NCI-H748 treated with DMSO at 0.1 percent for 48 hours (cell line): Measurements from ENCODE around the gene PYCARD.
"Not testable (repeated sequence)": the region's sequence is repeated elsewhere in the genome, so short reads cannot be mapped to it uniquely, and the experiment has no call there.

Source experiments
- DNase-seq: peaks from one replicate; lab custom pipeline; 2025; lab: John Stamatoyannopoulos, UW

PYCARD gene

GRCh38 chr16:31202414-31203375 lies at the start of gene PYCARD:
Gene PYCARD, minus strand, starts transcription at chr16:31202760. Its CDS starts 70 bp downstream, at chr16:31202690.
- no peak for DNase-seq

- no peak for DNase-seq
Measured at GRCh38 chr16:31251435-31251834, 48.9 kb upstream of the PYCARD start.

GRCh38 chr16:31250782-31251384 lies 48.3 kb upstream of the PYCARD start:
- no peak for DNase-seq

- DNase-seq: no peak
Measured at GRCh38 chr16:31248344-31248743, 45.8 kb upstream of the PYCARD start.

GRCh38 chr16:31246296-31246695 lies 43.7 kb upstream of the PYCARD start:
- no peak for DNase-seq

- not testable (repeated sequence) for DNase-seq
Measured at GRCh38 chr16:31245598-31245997, 43.0 kb upstream of the PYCARD start.

- DNase-seq: no peak
Measured at GRCh38 chr16:31243734-31244670, 41.4 kb upstream of the PYCARD start.

- DNase-seq: no peak
Measured at GRCh38 chr16:31242206-31242605, 39.6 kb upstream of the PYCARD start.

GRCh38 chr16:31238041-31238440 lies 35.5 kb upstream of the PYCARD start:
- DNase-seq: no peak

GRCh38 chr16:31229501-31229900 lies 26.9 kb upstream of the PYCARD start:
- no peak for DNase-seq

- DNase-seq: no peak
Measured at GRCh38 chr16:31228206-31228605, 25.6 kb upstream of the PYCARD start.

- DNase-seq: no peak
Measured at GRCh38 chr16:31225193-31225592, 22.6 kb upstream of the PYCARD start.

GRCh38 chr16:31224092-31224955 lies 21.8 kb upstream of the PYCARD start:
- DNase-seq: no peak

- DNase-seq: no peak
Measured at GRCh38 chr16:31223044-31223443, 20.5 kb upstream of the PYCARD start.

- no peak for DNase-seq
Measured at GRCh38 chr16:31221357-31222160, 19.0 kb upstream of the PYCARD start.

GRCh38 chr16:31219154-31219741 lies 16.7 kb upstream of the PYCARD start:
- no peak for DNase-seq

GRCh38 chr16:31217136-31217530 lies 14.6 kb upstream of the PYCARD start:
- DNase-seq: no peak

- DNase-seq: no peak
Measured at GRCh38 chr16:31216422-31217135, 14.0 kb upstream of the PYCARD start, which contains the start of gene PYDC1. Gene PYDC1, minus strand, starts transcription at chr16:31217135. Its CDS starts 107 bp downstream, at chr16:31217028.
